NOMO-1 treated with DMSO at 0.1 percent for 48 hours (cell line): ENCODE data around the gene STK31.
"Not testable (repeated sequence)": the region's sequence is repeated elsewhere in the genome, so short reads cannot be mapped to it uniquely, and the experiment has no call there.

ENCODE experiments used
- DNase-seq: peaks from one replicate; lab custom pipeline; 2025; ENCODE audit not compliant: unreplicated experiment; lab: John Stamatoyannopoulos, UW

The STK31 gene

DNA sequence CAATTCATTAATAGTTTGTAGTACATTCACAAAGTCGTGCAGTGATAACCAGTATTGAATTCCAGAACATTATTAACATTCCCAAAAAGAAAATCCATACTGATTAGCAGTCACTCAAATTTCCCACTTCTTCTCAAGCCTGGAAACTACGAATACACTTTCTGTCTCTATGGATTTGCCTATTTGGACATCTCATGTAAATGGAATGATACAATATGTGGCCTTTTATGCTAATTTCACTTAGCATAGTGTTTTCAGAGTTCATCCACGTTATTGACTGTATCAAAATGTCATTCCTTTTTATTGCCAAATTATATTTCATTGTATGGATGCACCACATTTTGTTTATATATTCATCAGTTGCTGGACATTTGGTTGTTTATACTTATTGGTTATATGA, 78.8 kb downstream of the STK31 start:
- DNase-seq: no peak

DNA sequence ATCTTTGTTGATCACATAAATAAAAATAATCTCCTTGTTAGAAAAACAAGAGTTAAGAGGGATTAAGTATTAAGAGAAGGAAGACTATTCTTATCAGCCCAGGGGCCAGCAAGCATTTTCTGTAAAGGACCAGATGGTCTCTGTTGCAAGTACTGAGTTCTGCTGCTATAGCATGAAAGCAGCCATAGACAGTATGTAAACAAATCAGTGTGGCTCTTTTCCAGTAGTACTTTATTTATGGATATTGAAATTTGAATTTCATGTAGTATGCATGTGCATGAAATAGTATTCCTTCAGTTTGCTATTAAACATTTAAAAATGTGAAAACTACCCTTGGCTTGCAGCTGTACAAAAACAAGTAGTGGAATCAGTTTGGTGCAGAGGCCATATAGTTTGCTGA, 81.7 kb downstream of the STK31 start:
- DNase-seq: no peak

GRCh38 chr7:23802720-23803397, 92.8 kb downstream of the STK31 start:
- DNase-seq: no peak

DNA sequence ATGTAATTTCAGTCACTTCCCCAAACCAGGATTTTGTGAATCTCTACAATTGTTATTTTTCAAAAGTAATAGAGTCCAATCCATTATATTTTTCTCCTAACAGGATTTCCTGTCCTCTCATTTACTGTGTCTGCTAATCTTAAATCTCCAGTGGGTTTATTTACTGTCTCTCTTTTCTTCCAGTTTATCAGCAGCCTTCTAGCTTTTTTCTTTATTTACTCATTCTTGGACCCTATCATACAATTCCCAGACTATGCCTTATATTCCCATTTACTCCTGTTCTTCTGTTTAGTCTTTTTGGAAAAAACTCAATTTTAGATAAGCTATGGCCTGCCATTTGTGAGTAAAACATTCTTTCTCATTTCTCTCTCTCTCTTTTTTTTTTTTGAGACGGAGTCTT, 94.7 kb downstream of the STK31 start:
- no peak for DNase-seq

- DNase-seq: no peak
These were observed 98.4 kb downstream of the STK31 start for GRCh38 chr7:23808421-23808820.

DNA sequence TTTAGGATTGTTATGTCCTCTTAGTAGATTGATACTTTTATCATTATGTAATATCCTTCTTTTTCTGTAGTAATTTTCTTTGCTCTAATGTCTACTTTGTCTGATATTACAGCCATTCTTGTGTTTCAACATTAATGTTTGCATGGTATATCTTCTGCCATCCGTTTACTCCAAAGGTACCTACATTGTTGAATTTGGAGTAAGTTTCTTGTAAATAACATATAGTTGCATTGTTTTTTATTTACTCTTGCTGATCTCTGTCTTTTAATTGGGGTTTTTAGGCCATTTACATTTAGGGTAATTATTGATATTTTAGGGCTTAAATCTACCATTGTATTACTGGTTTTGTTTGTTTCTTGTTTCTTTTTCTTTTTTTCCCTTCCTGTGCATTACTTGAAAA, 100.1 kb downstream of the STK31 start:
- no peak for DNase-seq

- DNase-seq: no peak
These were observed 101.5 kb downstream of the STK31 start for GRCh38 chr7:23811540-23811939.

DNA sequence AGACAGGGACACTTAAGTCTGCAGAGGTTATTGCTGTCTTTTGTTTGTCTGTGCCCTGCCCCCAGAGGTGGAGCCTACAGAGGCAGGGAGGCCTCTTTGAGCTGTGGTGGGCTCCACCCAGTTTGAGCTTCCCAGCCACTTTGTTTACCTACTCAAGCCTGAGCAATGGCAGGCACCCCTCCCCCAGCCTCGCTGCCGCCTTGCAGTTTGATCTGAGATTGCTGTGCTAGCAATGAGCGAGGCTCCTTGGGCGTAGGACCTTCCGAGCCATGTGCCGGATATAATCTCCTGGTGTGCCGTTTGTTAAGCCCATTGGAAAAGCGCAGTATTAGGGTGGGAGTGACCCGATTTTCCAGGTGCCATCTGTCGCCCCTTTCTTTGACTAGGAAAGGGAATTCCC, 118.1 kb downstream of the STK31 start:
- DNase-seq: not testable (repeated sequence)

DNA sequence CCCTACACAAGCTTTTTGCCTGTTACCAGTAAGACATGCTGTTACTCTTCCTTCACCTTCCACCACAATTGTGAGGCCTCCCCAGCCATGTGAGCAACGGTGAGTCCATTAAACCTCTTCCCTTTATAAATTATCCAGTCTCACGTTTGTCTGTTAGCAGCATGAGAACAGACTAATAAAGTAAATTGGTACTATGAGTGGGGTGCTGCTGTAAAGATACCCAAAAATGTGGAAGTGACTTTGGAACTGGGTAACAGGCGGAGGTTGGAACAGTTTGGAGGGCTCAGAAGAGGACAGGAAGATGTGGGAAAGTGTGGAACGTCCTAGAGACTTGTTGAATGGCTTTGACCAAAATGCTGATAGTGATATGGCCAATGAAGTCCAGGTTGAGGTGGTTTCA, 122.7 kb downstream of the STK31 start:
- DNase-seq: not testable (repeated sequence)

DNA sequence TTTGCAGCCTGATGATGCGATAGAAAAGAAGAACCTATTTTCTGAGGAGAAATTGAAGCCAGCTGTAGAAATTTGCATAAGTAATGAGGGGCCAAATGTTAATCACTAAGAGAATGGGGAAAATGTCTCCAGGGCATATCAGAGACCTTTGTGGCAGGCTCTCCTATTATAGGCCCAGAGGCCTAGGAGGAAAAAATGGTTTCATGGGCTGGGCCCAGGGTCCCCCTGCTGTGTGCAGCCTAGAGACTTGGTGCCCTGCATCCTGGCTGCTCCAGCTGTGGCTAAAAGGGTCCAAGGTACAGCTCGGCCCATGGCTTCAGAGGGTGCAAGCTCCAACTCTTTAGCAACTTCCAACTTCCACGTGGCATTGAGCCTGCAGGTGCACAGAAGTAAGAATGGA, 123.4 kb downstream of the STK31 start:
- DNase-seq: no peak

DNA sequence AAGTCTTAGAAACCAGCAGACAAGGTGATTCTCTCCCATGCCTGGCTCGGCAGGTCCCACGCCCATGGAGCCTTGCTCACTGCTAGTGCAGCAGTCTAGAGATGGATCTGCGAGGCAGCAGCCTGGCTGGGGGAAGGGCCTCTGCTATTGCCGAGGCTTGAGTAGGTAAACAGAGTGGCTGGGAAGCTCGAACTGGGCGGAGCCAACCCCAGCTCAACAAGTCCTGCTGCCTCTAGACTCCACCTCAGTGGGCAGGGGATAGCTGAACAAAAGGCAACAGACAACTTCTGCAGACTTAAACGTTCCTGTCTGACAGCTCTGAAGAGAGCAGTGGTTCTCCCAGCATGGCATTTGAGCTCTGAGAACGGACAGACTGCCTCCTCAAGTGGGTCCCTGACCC, 134.8 kb downstream of the STK31 start:
- DNase-seq: not testable (repeated sequence)

DNA sequence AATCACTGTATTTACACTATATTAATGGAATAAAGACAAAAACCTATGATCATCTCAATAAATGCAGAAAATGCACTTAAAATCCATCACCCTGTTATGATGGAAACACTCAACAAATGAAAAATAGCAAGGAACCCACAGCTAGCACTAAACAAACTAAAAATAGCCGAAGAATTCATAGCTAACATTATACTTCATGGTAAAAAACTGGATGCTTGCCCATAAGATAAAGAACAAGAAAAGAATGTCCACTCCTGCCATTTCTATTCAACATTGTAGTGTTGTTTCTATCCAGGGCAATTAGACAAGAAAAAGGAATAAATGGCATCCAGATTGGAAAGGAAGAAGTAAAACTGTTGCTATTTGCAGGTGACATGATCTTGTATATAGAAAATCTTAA, 142.1 kb downstream of the STK31 start:
- DNase-seq: no peak

DNA sequence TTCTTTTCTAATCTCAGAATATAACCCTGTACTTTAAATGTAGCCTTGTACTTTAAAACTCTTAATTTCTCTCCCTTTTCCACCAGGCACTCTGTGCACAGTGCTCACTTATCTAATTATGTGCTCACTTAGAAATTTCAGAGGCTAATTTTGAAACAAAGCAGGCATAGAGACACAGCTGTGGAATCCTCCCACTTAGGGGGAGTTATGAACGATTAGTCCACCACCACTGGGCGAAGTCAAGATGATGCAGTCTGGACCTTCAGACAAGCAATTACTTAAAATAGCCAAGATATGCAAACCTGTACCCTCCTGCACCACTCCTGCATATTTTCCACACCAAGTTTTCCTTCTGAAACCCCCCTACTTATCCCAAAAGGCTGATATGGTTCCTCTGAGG, 143.0 kb downstream of the STK31 start:
- no peak for DNase-seq

DNA sequence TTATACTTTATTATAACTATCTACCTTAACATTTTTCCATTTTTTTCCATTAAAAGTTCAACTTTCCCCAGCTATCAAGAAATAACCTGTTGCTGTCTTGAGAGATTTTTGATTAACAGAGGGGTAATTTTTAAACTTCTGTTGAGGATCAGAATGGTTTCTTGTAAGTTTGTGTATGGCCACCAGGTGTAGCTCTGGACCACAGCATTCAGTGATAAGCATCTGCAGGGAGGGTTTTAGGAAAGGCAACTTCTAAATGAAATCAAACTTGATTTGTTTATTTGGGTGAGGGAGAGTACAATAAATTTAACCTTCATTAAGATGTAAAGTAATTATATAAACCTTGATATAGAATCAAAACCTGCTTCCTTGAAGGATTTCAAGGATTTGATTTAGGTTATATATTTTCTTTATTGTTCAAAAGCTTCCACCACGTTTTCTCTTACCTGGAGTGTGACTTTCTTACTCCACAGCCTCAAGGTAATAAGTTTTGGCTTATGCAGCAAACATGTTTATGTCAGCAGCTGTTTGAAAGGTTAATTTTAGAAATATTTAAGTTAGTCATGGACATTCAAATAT, 153.3 kb downstream of the STK31 start:
- no peak for DNase-seq

GRCh38 chr7:23864973-23865372, 155.0 kb downstream of the STK31 start:
- no peak for DNase-seq

DNA sequence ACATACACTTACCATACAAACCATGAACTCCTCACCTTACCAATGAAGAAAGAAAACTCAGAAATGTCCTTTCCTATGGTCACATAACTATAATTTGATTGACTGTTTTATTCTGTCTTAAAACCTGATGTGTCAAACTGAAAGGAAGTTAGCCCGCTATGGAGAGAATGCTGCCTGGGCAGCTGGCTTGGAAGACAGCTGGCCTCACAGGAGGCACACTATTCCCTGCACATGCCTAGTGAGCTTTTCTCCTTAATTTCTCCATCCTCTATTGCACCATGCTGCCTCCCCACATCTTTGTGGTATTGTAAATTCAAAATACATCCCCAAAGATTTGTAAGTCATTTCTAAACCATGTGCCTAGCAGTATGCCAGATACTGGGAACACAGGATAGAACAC, 163.3 kb downstream of the STK31 start:
- DNase-seq: no peak

- DNase-seq: not testable (repeated sequence)
These were observed 166.5 kb downstream of the STK31 start for GRCh38 chr7:23876526-23876925.
